NCI-H774 (cell line): ENCODE results near the gene C1QTNF6.

Source experiments
- DNase-seq: peaks from one replicate; lab custom pipeline; 2025; lab: John Stamatoyannopoulos, UW

The C1QTNF6 gene

GRCh38 chr22:37190262-37190780 is 2.3 kb upstream of the C1QTNF6 start:
- no peak for DNase-seq

- DNase-seq: no peak
Observed at GRCh38 chr22:37188901-37189466, 937 bp upstream of the C1QTNF6 start.

GRCh38 chr22:37187552-37187890 is 526 bp downstream of the C1QTNF6 start:
- no peak for DNase-seq

- no peak for DNase-seq
Observed at GRCh38 chr22:37186997-37187522, 987 bp downstream of the C1QTNF6 start.

- no peak for DNase-seq
Observed at GRCh38 chr22:37186228-37186996, 1.6 kb downstream of the C1QTNF6 start.

GRCh38 chr22:37185646-37186227 is 2.3 kb downstream of the C1QTNF6 start:
- no peak for DNase-seq

GRCh38 chr22:37184816-37185541 is 3.1 kb downstream of the C1QTNF6 start:
- no peak for DNase-seq

- no peak for DNase-seq
Observed at GRCh38 chr22:37184380-37184755, 3.7 kb downstream of the C1QTNF6 start.

- DNase-seq: no peak
Observed at GRCh38 chr22:37183432-37184379, 4.3 kb downstream of the C1QTNF6 start.

GRCh38 chr22:37182949-37183245 is 5.2 kb downstream of the C1QTNF6 start:
- no peak for DNase-seq

- DNase-seq: no peak
Observed at GRCh38 chr22:37182101-37182948, 5.7 kb downstream of the C1QTNF6 start.

- no peak for DNase-seq
Observed at GRCh38 chr22:37181681-37182080, 6.4 kb downstream of the C1QTNF6 start.

- DNase-seq: no peak
Observed at GRCh38 chr22:37180531-37181231, 7.4 kb downstream of the C1QTNF6 start.

GRCh38 chr22:37179622-37180420 is 8.2 kb downstream of the C1QTNF6 start:
- DNase-seq: no peak

- no peak for DNase-seq
Observed at GRCh38 chr22:37179126-37179470, 8.9 kb downstream of the C1QTNF6 start.

GRCh38 chr22:37178350-37179125 is 9.5 kb downstream of the C1QTNF6 start:
- DNase-seq: no peak

GRCh38 chr22:37177755-37178154 is 10.3 kb downstream of the C1QTNF6 start:
- no peak for DNase-seq

- no peak for DNase-seq
Observed at GRCh38 chr22:37177221-37177620, 10.8 kb downstream of the C1QTNF6 start.
